Erythroblast (primary cell): ENCODE results near the gene DHRSX.

Experiments used
- GATA1 ChIP-seq: IDR thresholded peaks from 2 replicates; pipeline ENCODE4 v1.6.1; 2011; ENCODE audit warnings: low read depth, mild to moderate bottlenecking, control low read depth, low read length, moderate library complexity
- POLR2A ChIP-seq: IDR thresholded peaks from 2 replicates; pipeline ENCODE4 v1.6.1; 2011; ENCODE audit warnings: mild to moderate bottlenecking, low read length

- no peak for TF ChIP-seq POLR2A
- TF ChIP-seq GATA1 = no peak
Measured at GRCh38 chrX:2435465-2435864, 65.3 kb downstream of the DHRSX start.
